ENCODE data around the gene KRTAP10-1. TPM values are rescaled to one million over a fixed set of nuclear protein-coding genes. Genes with fewer than 3 reads are reported as not detected.

The KRTAP10-1 gene
- total and polyA plus RNA-seq, 2 of the 13 experiments (the other 11 are each of a cell fraction or from before 2014, with no cell fraction given): not detected

- peak; percentile 69 for TF ChIP-seq ZNF296 (CRISPR knock-in tag; conservative IDR thresholded peaks at IDR 0.05)
- TF ChIP-seq PRDM15 (CRISPR knock-in tag; IDR thresholded peaks at IDR 0.05): no peak; the same call in 1 of the 2 replicates
- TF ChIP-seq ZNF781 (CRISPR knock-in tag; IDR thresholded peaks at IDR 0.05; ENCODE audit: borderline replicate concordance, not compliant biosample characterization): peak; percentile 36
- peak; percentile 77 for TF ChIP-seq ZNF777 (CRISPR knock-in tag; IDR thresholded peaks at IDR 0.05)
- TF ChIP-seq, protein P1, sequence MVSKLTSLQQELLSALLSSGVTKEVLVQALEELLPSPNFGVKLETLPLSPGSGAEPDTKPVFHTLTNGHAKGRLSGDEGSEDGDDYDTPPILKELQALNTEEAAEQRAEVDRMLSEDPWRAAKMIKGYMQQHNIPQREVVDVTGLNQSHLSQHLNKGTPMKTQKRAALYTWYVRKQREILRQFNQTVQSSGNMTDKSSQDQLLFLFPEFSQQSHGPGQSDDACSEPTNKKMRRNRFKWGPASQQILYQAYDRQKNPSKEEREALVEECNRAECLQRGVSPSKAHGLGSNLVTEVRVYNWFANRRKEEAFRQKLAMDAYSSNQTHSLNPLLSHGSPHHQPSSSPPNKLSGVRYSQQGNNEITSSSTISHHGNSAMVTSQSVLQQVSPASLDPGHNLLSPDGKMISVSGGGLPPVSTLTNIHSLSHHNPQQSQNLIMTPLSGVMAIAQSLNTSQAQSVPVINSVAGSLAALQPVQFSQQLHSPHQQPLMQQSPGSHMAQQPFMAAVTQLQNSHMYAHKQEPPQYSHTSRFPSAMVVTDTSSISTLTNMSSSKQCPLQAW (CRISPR knock-in tag; IDR thresholded peaks at IDR 0.05): peak; percentile 22; the same call in 1 of the 2 replicates
- TF ChIP-seq IRX3 (CRISPR knock-in tag; IDR thresholded peaks at IDR 0.05; ENCODE audit: borderline replicate concordance, low read depth): no peak
- TF ChIP-seq NFAT5 (CRISPR knock-in tag; IDR thresholded peaks at IDR 0.05): peak; percentile 27; the same call in 1 of the 2 replicates
- TF ChIP-seq PHF21A (CRISPR knock-in tag; IDR thresholded peaks at IDR 0.05): peak; percentile 29; the same call in 1 of the 2 replicates
- 0 out of 2 replicates have a peak, but pooled peaks have one; percentile 19 for TF ChIP-seq ZBTB10 (CRISPR knock-in tag; IDR thresholded peaks at IDR 0.05; ENCODE audit: borderline replicate concordance)
- peak; percentile 83; the same call in 1 of the 2 replicates for TF ChIP-seq SNAI1 (CRISPR knock-in tag; IDR thresholded peaks at IDR 0.05; ENCODE audit: borderline replicate concordance)
- TF ChIP-seq JARID2 (CRISPR knock-in tag; IDR thresholded peaks at IDR 0.05; ENCODE audit: insufficient replicate concordance): no peak
- TF ChIP-seq SP140L (CRISPR knock-in tag; IDR thresholded peaks at IDR 0.05; ENCODE audit: borderline replicate concordance): no peak
Observed at GRCh38 chr21:44506279-44507255, 33.4 kb downstream of the KRTAP10-1 start (continued).

Data from HepG2 (cell line).